GM12878 (cell line): Measurements from ENCODE around the gene C1R. TPM values are rescaled to one million over a fixed set of nuclear protein-coding genes. Genes with fewer than 3 reads are reported as not detected.

Source experiments
- CHD1 ChIP-seq: IDR thresholded peaks from 2 replicates; pipeline ENCODE4 v1.6.1; 2012; ENCODE audit warnings: low read depth, low read length, improper control_type of control experiment
- JUND ChIP-seq: IDR thresholded peaks from 2 replicates; pipeline ENCODE4 v1.6.1; 2012; ENCODE audit warnings: low read depth, mild to moderate bottlenecking, low read length, improper control_type of control experiment, moderate library complexity
- LARP7 ChIP-seq: fragments of 450-650 bp; IDR thresholded peaks from 2 replicates; pipeline ENCODE4 v1.6.1; 2017; ENCODE audit warnings: mild to moderate bottlenecking
- NFIC ChIP-seq: IDR thresholded peaks from 2 replicates; pipeline ENCODE4 v1.6.1; 2012; ENCODE audit warnings: low read depth, mild to moderate bottlenecking, inconsistent platforms, low read length, moderate library complexity
- PAX8 ChIP-seq: fragments of 450-650 bp; IDR thresholded peaks from 2 replicates; pipeline ENCODE4 v1.6.1; 2017; ENCODE audit warnings: mild to moderate bottlenecking, moderate library complexity
- RAD51 ChIP-seq: fragments of 450-650 bp; IDR thresholded peaks from 2 replicates; pipeline ENCODE4 v1.6.1; 2016; ENCODE audit warnings: moderate library complexity, mild to moderate bottlenecking, inconsistent platforms
- WRNIP1 ChIP-seq: IDR thresholded peaks from 2 replicates; pipeline ENCODE4 v1.6.1; 2011; ENCODE audit warnings: low read depth, low read length, improper control_type of control experiment, borderline replicate concordance
- polyA plus RNA-seq, 11 experiments: library from polyadenylated mRNA; depleted of rRNA in 4 of 11; unstranded in 6 of 11; stranded (reverse) in 5 of 11; fragments of >200 nt; fragmentation: Nextera tagmentation in 4 of 11; fragmentation: Illumina TruSeq in 1 of 11; extraction: Ambion mirVana in 4 of 11; extraction: Trizol in 1 of 11; gene quantifications; 1 replicate in 1 of 11; 2 replicates in 10 of 11; pipeline versions ENCODE4 v1.2.1 to v1.2.3, GENCODE V29; 2011 to 2016; ENCODE audit warnings: inconsistent platforms in 2 of 11, missing spikeins in 2 of 11, low read depth in 1 of 11
- total RNA-seq, 4 experiments: library from RNA; depleted of rRNA in 3 of 4; stranded (reverse); fragments of >200 nt in 3 of 4; fragmentation: Illumina TruSeq in 1 of 4; extraction: Trizol in 1 of 4; gene quantifications; 2 replicates each; pipeline versions ENCODE4 v1.2.1 to v1.2.3, GENCODE V29; 2013 to 2021
- TF ChIP-seq, protein P1 (sequence below): fragments of 450-650 bp; IDR thresholded peaks from 2 replicates; pipeline ENCODE4 v1.6.1; 2018; ENCODE audit warnings: borderline replicate concordance, mild to moderate bottlenecking; ENCODE audit not compliant: partially characterized antibody
- TF ChIP-seq, protein P2 (sequence below): fragments of 450-650 bp; IDR thresholded peaks from 2 replicates; pipeline ENCODE4 v1.6.1; 2017; ENCODE audit warnings: mild to moderate bottlenecking, moderate library complexity
- TF ChIP-seq, protein P3 (sequence below): IDR thresholded peaks from 2 replicates; pipeline ENCODE4 v1.6.1; 2012; ENCODE audit warnings: improper control_type of control experiment, low read depth, low read length; ENCODE audit not compliant: insufficient replicate concordance

Gene C1R
- total and polyA plus RNA-seq, 10 of the 15 experiments (the other 5 are each of a cell fraction or from before 2014, with no cell fraction given) = 0.31 to 1.9 (median 0.96) TPM; not detected in 1

GRCh38 chr12:7083125-7083524 lies 9.1 kb downstream of the C1R start (continued):
- TF ChIP-seq, protein P1, sequence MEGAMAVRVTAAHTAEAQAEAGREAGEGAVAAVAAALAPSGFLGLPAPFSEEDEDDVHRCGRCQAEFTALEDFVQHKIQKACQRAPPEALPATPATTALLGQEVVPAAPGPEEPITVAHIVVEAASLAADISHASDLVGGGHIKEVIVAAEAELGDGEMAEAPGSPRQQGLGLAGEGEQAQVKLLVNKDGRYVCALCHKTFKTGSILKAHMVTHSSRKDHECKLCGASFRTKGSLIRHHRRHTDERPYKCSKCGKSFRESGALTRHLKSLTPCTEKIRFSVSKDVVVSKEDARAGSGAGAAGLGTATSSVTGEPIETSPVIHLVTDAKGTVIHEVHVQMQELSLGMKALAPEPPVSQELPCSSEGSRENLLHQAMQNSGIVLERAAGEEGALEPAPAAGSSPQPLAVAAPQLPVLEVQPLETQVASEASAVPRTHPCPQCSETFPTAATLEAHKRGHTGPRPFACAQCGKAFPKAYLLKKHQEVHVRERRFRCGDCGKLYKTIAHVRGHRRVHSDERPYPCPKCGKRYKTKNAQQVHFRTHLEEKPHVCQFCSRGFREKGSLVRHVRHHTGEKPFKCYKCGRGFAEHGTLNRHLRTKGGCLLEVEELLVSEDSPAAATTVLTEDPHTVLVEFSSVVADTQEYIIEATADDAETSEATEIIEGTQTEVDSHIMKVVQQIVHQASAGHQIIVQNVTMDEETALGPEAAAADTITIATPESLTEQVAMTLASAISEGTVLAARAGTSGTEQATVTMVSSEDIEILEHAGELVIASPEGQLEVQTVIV = no peak
- TF ChIP-seq NFIC (no peak), WRNIP1 (no peak), RAD51 (no peak), LARP7 (no peak), JUND (no peak), CHD1 (no peak), PAX8 (no peak)
- TF ChIP-seq, protein P2, sequence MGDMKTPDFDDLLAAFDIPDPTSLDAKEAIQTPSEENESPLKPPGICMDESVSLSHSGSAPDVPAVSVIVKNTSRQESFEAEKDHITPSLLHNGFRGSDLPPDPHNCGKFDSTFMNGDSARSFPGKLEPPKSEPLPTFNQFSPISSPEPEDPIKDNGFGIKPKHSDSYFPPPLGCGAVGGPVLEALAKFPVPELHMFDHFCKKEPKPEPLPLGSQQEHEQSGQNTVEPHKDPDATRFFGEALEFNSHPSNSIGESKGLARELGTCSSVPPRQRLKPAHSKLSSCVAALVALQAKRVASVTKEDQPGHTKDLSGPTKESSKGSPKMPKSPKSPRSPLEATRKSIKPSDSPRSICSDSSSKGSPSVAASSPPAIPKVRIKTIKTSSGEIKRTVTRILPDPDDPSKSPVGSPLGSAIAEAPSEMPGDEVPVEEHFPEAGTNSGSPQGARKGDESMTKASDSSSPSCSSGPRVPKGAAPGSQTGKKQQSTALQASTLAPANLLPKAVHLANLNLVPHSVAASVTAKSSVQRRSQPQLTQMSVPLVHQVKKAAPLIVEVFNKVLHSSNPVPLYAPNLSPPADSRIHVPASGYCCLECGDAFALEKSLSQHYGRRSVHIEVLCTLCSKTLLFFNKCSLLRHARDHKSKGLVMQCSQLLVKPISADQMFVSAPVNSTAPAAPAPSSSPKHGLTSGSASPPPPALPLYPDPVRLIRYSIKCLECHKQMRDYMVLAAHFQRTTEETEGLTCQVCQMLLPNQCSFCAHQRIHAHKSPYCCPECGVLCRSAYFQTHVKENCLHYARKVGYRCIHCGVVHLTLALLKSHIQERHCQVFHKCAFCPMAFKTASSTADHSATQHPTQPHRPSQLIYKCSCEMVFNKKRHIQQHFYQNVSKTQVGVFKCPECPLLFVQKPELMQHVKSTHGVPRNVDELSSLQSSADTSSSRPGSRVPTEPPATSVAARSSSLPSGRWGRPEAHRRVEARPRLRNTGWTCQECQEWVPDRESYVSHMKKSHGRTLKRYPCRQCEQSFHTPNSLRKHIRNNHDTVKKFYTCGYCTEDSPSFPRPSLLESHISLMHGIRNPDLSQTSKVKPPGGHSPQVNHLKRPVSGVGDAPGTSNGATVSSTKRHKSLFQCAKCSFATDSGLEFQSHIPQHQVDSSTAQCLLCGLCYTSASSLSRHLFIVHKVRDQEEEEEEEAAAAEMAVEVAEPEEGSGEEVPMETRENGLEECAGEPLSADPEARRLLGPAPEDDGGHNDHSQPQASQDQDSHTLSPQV = no peak
- TF ChIP-seq, protein P3, sequence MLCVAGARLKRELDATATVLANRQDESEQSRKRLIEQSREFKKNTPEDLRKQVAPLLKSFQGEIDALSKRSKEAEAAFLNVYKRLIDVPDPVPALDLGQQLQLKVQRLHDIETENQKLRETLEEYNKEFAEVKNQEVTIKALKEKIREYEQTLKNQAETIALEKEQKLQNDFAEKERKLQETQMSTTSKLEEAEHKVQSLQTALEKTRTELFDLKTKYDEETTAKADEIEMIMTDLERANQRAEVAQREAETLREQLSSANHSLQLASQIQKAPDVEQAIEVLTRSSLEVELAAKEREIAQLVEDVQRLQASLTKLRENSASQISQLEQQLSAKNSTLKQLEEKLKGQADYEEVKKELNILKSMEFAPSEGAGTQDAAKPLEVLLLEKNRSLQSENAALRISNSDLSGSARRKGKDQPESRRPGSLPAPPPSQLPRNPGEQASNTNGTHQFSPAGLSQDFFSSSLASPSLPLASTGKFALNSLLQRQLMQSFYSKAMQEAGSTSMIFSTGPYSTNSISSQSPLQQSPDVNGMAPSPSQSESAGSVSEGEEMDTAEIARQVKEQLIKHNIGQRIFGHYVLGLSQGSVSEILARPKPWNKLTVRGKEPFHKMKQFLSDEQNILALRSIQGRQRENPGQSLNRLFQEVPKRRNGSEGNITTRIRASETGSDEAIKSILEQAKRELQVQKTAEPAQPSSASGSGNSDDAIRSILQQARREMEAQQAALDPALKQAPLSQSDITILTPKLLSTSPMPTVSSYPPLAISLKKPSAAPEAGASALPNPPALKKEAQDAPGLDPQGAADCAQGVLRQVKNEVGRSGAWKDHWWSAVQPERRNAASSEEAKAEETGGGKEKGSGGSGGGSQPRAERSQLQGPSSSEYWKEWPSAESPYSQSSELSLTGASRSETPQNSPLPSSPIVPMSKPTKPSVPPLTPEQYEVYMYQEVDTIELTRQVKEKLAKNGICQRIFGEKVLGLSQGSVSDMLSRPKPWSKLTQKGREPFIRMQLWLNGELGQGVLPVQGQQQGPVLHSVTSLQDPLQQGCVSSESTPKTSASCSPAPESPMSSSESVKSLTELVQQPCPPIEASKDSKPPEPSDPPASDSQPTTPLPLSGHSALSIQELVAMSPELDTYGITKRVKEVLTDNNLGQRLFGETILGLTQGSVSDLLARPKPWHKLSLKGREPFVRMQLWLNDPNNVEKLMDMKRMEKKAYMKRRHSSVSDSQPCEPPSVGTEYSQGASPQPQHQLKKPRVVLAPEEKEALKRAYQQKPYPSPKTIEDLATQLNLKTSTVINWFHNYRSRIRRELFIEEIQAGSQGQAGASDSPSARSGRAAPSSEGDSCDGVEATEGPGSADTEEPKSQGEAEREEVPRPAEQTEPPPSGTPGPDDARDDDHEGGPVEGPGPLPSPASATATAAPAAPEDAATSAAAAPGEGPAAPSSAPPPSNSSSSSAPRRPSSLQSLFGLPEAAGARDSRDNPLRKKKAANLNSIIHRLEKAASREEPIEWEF = no peak
